Measurements from ENCODE around the gene PCDHB10.
"Not testable (repeated sequence)": the region's sequence is repeated elsewhere in the genome, so short reads cannot be mapped to it uniquely, and the experiment has no call there.

Gene PCDHB10

GRCh38 chr5:141186897-141187512 is 5.1 kb upstream of the PCDHB10 start, which contains the start of gene PCDHB9:
Gene PCDHB9, plus strand, starts transcription at chr5:141187161. Its CDS starts 158 bp downstream, at chr5:141187319.
- H3K9me3 ChIP-seq (ENCODE audit: low read depth, low read length), result no peaks in the 10 kb centered on the region
- H3K9ac ChIP-seq (ENCODE audit: insufficient read length), result peak within 1 kb of the TSS; percentile 66
- H3K4me3 ChIP-seq, result peak within 1 kb of the TSS; percentile 66
- no peak for TF ChIP-seq POLR2AphosphoS5 (IDR thresholded peaks at IDR 0.05; ENCODE audit: borderline replicate concordance, low read depth, low read length)
- no peak within 1 kb of the TSS for H3K27ac ChIP-seq
- H3K36me3 ChIP-seq (ENCODE audit: insufficient read depth, low read length), result no peaks in the 10 kb centered on the region
- no peak for DNase-seq (ENCODE audit: low read depth, low spot score)

DNA sequence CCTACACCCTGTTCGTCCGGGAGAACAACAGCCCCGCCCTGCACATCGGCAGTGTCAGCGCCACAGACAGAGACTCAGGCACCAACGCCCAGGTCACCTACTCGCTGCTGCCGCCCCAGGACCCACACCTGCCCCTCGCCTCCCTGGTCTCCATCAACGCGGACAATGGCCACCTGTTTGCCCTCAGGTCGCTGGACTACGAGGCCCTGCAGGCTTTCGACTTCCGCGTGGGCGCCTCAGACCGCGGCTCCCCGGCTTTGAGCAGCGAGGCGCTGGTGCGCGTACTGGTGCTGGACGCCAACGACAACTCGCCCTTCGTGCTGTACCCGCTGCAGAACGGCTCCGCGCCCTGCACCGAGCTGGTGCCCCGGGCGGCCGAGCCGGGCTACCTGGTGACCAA is 3.5 kb upstream of the PCDHB10 start:
- H3K9me3 ChIP-seq (ENCODE audit: low read depth, low read length); DNase-seq (ENCODE audit: low read depth, low spot score); H3K36me3 ChIP-seq (ENCODE audit: insufficient read depth, low read length); H3K4me3 ChIP-seq; H3K9ac ChIP-seq (ENCODE audit: insufficient read length); H3K27ac ChIP-seq: not testable (repeated sequence)

DNA sequence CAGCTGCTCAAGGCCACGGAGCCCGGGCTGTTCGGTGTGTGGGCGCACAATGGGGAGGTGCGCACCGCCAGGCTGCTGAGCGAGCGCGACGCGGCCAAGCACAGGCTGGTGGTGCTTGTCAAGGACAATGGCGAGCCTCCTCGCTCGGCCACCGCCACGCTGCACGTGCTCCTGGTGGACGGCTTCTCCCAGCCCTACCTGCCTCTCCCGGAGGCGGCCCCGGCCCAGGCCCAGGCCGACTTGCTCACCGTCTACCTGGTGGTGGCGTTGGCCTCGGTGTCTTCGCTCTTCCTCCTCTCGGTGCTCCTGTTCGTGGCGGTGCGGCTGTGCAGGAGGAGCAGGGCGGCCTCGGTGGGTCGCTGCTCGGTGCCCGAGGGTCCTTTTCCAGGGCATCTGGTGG is 3.0 kb upstream of the PCDHB10 start:
- not testable (repeated sequence) for H3K36me3 ChIP-seq (ENCODE audit: insufficient read depth, low read length); H3K4me3 ChIP-seq; DNase-seq (ENCODE audit: low read depth, low spot score); H3K9ac ChIP-seq (ENCODE audit: insufficient read length); H3K27ac ChIP-seq; H3K9me3 ChIP-seq (ENCODE audit: low read depth, low read length)

- H3K36me3 ChIP-seq (ENCODE audit: insufficient read depth, low read length); H3K9ac ChIP-seq (ENCODE audit: insufficient read length); DNase-seq (ENCODE audit: low read depth, low spot score); H3K27ac ChIP-seq; H3K4me3 ChIP-seq; H3K9me3 ChIP-seq (ENCODE audit: low read depth, low read length): not testable (repeated sequence)
Observed at GRCh38 chr5:141194332-141194731, 2.2 kb downstream of the PCDHB10 start.

DNA sequence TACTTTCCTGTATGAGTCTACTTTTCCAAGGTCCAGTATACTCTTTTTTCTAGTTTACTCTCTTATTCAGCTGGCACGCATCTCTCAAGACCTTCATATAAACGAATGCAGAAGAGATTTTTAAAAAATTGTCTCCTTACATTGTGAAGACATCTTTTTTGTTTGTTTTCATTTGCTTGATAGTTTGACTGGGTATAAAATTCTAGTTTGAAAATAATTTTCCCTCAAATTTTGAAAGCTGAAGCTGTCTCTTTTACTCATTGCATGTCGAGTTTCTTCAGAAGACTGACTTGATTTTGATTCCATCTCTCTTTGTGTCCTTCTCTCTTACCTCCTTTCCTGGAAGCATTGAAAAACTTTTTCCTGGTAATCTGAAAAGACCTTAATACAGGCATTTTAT is 4.2 kb downstream of the PCDHB10 start:
- no peak for DNase-seq (ENCODE audit: low read depth, low spot score)
- H3K27ac ChIP-seq, result no peak overlapping the region
- no peaks in the 10 kb centered on the region; the same call in 1 of the 2 replicates for H3K9me3 ChIP-seq (ENCODE audit: low read depth, low read length)
- no peaks in the 10 kb centered on the region for H3K36me3 ChIP-seq (ENCODE audit: insufficient read depth, low read length)
- no peak overlapping the region for H3K4me3 ChIP-seq
- H3K9ac ChIP-seq (ENCODE audit: insufficient read length), result no peak overlapping the region
- no peak for TF ChIP-seq EZH2 (IDR thresholded peaks at IDR 0.05)
- no peak for TF ChIP-seq FOXP2 (optimal IDR thresholded peaks at IDR 0.05; ENCODE audit: control extremely low read depth, extremely low read length, insufficient read depth)
- no peak for TF ChIP-seq POLR2AphosphoS5 (IDR thresholded peaks at IDR 0.05; ENCODE audit: borderline replicate concordance, low read depth, low read length)

GRCh38 chr5:141199359-141200235 is 7.4 kb downstream of the PCDHB10 start, which contains the start of gene PCDHB11:
Gene PCDHB11, plus strand, starts transcription at chr5:141199627. Its CDS starts 148 bp downstream, at chr5:141199775.
- Histone ChIP-seq H3K27ac (no peak within 1 kb of the TSS), H3K4me3 (peak within 1 kb of the TSS; percentile 88), H3K9me3 (ENCODE audit: low read depth, low read length) (no peaks in the 10 kb centered on the region; the same call in 1 of the 2 replicates), H3K36me3 (ENCODE audit: insufficient read depth, low read length) (no peaks in the 10 kb centered on the region), H3K9ac (ENCODE audit: insufficient read length) (peak within 1 kb of the TSS; percentile 84)
- peak; percentile 75 for DNase-seq (ENCODE audit: low read depth, low spot score)
- TF ChIP-seq EZH2 (IDR thresholded peaks at IDR 0.05), result no peak
- TF ChIP-seq POLR2AphosphoS5 (IDR thresholded peaks at IDR 0.05; ENCODE audit: borderline replicate concordance, low read depth, low read length), result peak; percentile 45; the same call in 1 of the 2 replicates
- no peak for TF ChIP-seq FOXP2 (optimal IDR thresholded peaks at IDR 0.05; ENCODE audit: control extremely low read depth, extremely low read length, insufficient read depth)

DNA sequence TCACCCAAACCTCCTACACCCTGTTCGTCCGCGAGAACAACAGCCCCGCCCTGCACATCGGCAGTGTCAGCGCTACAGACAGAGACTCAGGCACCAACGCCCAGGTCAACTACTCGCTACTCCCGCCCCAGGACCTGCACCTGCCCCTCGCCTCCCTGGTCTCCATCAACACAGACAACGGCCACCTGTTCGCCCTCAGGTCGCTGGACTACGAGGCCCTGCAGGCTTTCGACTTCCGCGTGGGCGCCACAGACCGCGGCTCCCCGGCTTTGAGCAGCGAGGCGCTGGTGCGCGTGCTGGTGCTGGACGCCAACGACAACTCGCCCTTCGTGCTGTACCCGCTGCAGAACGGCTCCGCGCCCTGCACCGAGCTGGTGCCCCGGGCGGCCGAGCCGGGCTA is 9.0 kb downstream of the PCDHB10 start:
- not testable (repeated sequence) for DNase-seq (ENCODE audit: low read depth, low spot score); H3K9me3 ChIP-seq (ENCODE audit: low read depth, low read length); H3K36me3 ChIP-seq (ENCODE audit: insufficient read depth, low read length); H3K27ac ChIP-seq; H3K9ac ChIP-seq (ENCODE audit: insufficient read length); H3K4me3 ChIP-seq

- not testable (repeated sequence) for H3K9ac ChIP-seq (ENCODE audit: insufficient read length); DNase-seq (ENCODE audit: low read depth, low spot score); H3K27ac ChIP-seq; H3K9me3 ChIP-seq (ENCODE audit: low read depth, low read length); H3K36me3 ChIP-seq (ENCODE audit: insufficient read depth, low read length); H3K4me3 ChIP-seq
Observed at GRCh38 chr5:141201646-141202045, 9.5 kb downstream of the PCDHB10 start.

GRCh38 chr5:141208478-141208877 is 16.3 kb downstream of the PCDHB10 start, which contains the start of gene PCDHB12:
Gene PCDHB12, plus strand, starts transcription at chr5:141208719. Its CDS starts 189 bp downstream, at chr5:141208908.
- Histone ChIP-seq H3K4me3 (no peak within 1 kb of the TSS), H3K36me3 (ENCODE audit: insufficient read depth, low read length) (no peaks in the 10 kb centered on the region), H3K9me3 (ENCODE audit: low read depth, low read length) (no peaks in the 10 kb centered on the region; the same call in 1 of the 2 replicates), H3K9ac (ENCODE audit: insufficient read length) (no peak within 1 kb of the TSS), H3K27ac (no peak within 1 kb of the TSS)
- no peak for TF ChIP-seq EZH2 (IDR thresholded peaks at IDR 0.05)
- TF ChIP-seq FOXP2 (optimal IDR thresholded peaks at IDR 0.05; ENCODE audit: control extremely low read depth, extremely low read length, insufficient read depth), result no peak
- no peak for TF ChIP-seq POLR2AphosphoS5 (IDR thresholded peaks at IDR 0.05; ENCODE audit: borderline replicate concordance, low read depth, low read length)
- no peak for DNase-seq (ENCODE audit: low read depth, low spot score)

DNA sequence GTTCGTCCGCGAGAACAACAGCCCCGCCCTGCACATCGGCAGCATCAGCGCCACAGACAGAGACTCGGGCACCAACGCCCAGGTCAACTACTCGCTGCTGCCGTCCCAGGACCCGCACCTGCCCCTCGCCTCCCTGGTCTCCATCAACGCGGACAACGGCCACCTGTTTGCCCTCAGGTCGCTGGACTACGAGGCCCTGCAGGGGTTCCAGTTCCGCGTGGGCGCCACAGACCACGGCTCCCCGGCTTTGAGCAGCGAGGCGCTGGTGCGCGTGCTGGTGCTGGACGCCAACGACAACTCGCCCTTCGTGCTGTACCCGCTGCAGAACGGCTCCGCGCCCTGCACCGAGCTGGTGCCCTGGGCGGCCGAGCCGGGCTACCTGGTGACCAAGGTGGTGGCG is 18.1 kb downstream of the PCDHB10 start:
- H3K36me3 ChIP-seq (ENCODE audit: insufficient read depth, low read length); H3K4me3 ChIP-seq; H3K27ac ChIP-seq; H3K9me3 ChIP-seq (ENCODE audit: low read depth, low read length); H3K9ac ChIP-seq (ENCODE audit: insufficient read length); DNase-seq (ENCODE audit: low read depth, low spot score): not testable (repeated sequence)

DNA sequence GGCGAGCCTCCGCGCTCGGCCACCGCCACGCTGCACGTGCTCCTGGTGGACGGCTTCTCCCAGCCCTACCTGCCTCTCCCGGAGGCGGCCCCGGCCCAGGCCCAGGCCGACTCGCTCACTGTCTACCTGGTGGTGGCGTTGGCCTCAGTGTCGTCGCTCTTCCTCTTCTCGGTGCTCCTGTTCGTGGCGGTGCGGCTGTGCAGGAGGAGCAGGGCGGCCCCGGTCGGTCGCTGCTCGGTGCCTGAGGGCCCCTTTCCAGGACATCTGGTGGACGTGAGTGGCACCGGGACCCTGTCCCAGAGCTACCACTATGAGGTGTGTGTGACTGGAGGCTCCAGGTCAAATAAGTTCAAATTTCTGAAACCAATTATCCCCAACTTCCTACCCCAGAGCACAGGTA is 18.7 kb downstream of the PCDHB10 start:
- H3K9ac ChIP-seq (ENCODE audit: insufficient read length); DNase-seq (ENCODE audit: low read depth, low spot score); H3K27ac ChIP-seq; H3K36me3 ChIP-seq (ENCODE audit: insufficient read depth, low read length); H3K9me3 ChIP-seq (ENCODE audit: low read depth, low read length); H3K4me3 ChIP-seq: not testable (repeated sequence)

- DNase-seq (ENCODE audit: low read depth, low spot score); H3K9me3 ChIP-seq (ENCODE audit: low read depth, low read length); H3K36me3 ChIP-seq (ENCODE audit: insufficient read depth, low read length); H3K27ac ChIP-seq; H3K4me3 ChIP-seq; H3K9ac ChIP-seq (ENCODE audit: insufficient read length): not testable (repeated sequence)
Observed at GRCh38 chr5:141213656-141214339, 21.6 kb downstream of the PCDHB10 start, which contains the start of gene PCDHB13. Gene PCDHB13, plus strand, starts transcription at chr5:141213919. Its CDS starts 205 bp downstream, at chr5:141214124.

All from SK-N-MC (cell line).